Tibial nerve (tissue), 3 donors: ENCODE measurements around the gene ZNF513.

Experiments
- CTCF ChIP-seq, 5 experiments: fragments of 200-600 bp in 3 of 5; fragments of 450-650 bp in 2 of 5; sonication (generic) in 3 of 5; IDR thresholded peaks; one replicate each; pipeline ENCODE4 v1.5.1; 2016 to 2019; ENCODE audit warnings: antibody characterized with exemption in 5 of 5, mild to moderate bottlenecking in 3 of 5, moderate library complexity in 2 of 5
- POLR2A ChIP-seq, 2 donors: fragments of 450-650 bp; IDR thresholded peaks; one replicate each; pipeline ENCODE4 v1.6.1; 2017; ENCODE audit warnings: antibody characterized with exemption in 2 of 2, mild to moderate bottlenecking in 2 of 2, moderate library complexity in 2 of 2

- TF ChIP-seq CTCF (IDR thresholded peaks at IDR 0.05), result no peak
- no peak for TF ChIP-seq POLR2A (IDR thresholded peaks at IDR 0.05)
Observed at GRCh38 chr2:27356056-27356381, 24.5 kb downstream of the ZNF513 start.
